Neural cell (in vitro differentiated cells): ENCODE results near the gene SMG9. TPM values are rescaled to one million over a fixed set of nuclear protein-coding genes. Genes with fewer than 3 reads are reported as not detected.

ENCODE experiments used
- H2AFZ ChIP-seq: fragments of 200-600, 300-800 bp; sonication (generic), shearing (Covaris generic); 2 replicates; pipeline ENCODE4 v1.6.0; 2014; ENCODE audit warnings: low read depth, mild to moderate bottlenecking, antibody characterized with exemption, low read length, moderate library complexity
- H3F3A ChIP-seq: fragments of 200-600 bp; shearing (Covaris generic); 2 replicates; pipeline ENCODE4 v1.6.1; 2016; ENCODE audit warnings: mild to moderate bottlenecking, moderate library complexity, mixed read lengths, antibody characterized with exemption, low read length; ENCODE audit not compliant: insufficient read depth, poor library complexity, severe bottlenecking
- H3K27ac ChIP-seq: fragments of 200-600, 300-800 bp; sonication (generic), shearing (Covaris generic); 2 replicates; pipeline ENCODE4 v1.5.1; 2014; ENCODE audit warnings: mild to moderate bottlenecking, low read length, moderate library complexity
- H3K27me3 ChIP-seq: fragments of 300-800, 200-600 bp; sonication (generic), shearing (Covaris generic); 2 replicates; pipeline ENCODE4 v1.6.0; 2014; ENCODE audit warnings: mild to moderate bottlenecking, low read depth, low read length, moderate library complexity; ENCODE audit not compliant: insufficient read depth
- H3K36me3 ChIP-seq: fragments of 300-800, 200-600 bp; sonication (generic), shearing (Covaris generic); 2 replicates; pipeline ENCODE4 v1.5.1; 2014; ENCODE audit warnings: mild to moderate bottlenecking, antibody characterized with exemption, low read length, moderate library complexity; ENCODE audit not compliant: insufficient read depth
- H3K4me2 ChIP-seq: fragments of 300-800, 200-600 bp; sonication (generic), shearing (Covaris generic); 2 replicates; pipeline ENCODE4 v1.6.0; 2014; ENCODE audit warnings: mild to moderate bottlenecking, low read length
- H3K4me3 ChIP-seq: fragments of 300-800, 200-600 bp; sonication (generic), shearing (Covaris generic); 2 replicates; pipeline ENCODE4 v1.5.1; 2014; ENCODE audit warnings: mild to moderate bottlenecking, low read length, moderate library complexity
- H3K79me2 ChIP-seq: fragments of 200-600 bp; shearing (Covaris generic); replicated peaks from 2 replicates; pipeline ENCODE4 v1.6.0; 2014; ENCODE audit warnings: mild to moderate bottlenecking, low read length, moderate library complexity; ENCODE audit not compliant: insufficient read depth
- H3K9ac ChIP-seq: fragments of 300-800, 200-600 bp; sonication (generic), shearing (Covaris generic); 2 replicates; pipeline ENCODE4 v1.6.1; 2016; ENCODE audit warnings: mild to moderate bottlenecking, low read length, mixed read lengths
- H3K9me2 ChIP-seq: fragments of 200-600 bp; shearing (Covaris generic); 2 replicates; pipeline ENCODE4 v1.6.1; 2016; ENCODE audit warnings: mild to moderate bottlenecking, low read length, mixed read lengths; ENCODE audit not compliant: insufficient read depth
- H3K9me3 ChIP-seq: fragments of 200-600, 300-800 bp; sonication (generic), shearing (Covaris generic); 2 replicates; pipeline ENCODE4 v1.6.1; 2016; ENCODE audit warnings: mild to moderate bottlenecking, mixed run types, low read length, moderate library complexity, mixed read lengths
- H4K20me1 ChIP-seq: fragments of 200-600 bp; shearing (Covaris generic); 2 replicates; pipeline ENCODE4 v1.6.1; 2016; ENCODE audit warnings: mild to moderate bottlenecking, mixed run types; ENCODE audit not compliant: insufficient read depth
- EP300 ChIP-seq: fragments of 450-650 bp; conservative IDR thresholded peaks from 2 replicates; pipeline ENCODE4 v1.6.1; 2014; ENCODE audit warnings: antibody characterized with exemption, mild to moderate bottlenecking, moderate library complexity; ENCODE audit not compliant: poor library complexity, severe bottlenecking
- EZH2 ChIP-seq: fragments of 200-600, 300-800 bp; shearing (Covaris generic), sonication (generic); IDR thresholded peaks from 2 replicates; pipeline ENCODE4 v1.6.1; 2014; ENCODE audit warnings: antibody characterized with exemption, low read length, borderline replicate concordance, mild to moderate bottlenecking; ENCODE audit not compliant: insufficient read depth, poor library complexity, severe bottlenecking
- MXI1 ChIP-seq: fragments of 450-650 bp; conservative IDR thresholded peaks from 2 replicates; pipeline ENCODE4 v1.6.1; 2014; ENCODE audit warnings: antibody characterized with exemption, mild to moderate bottlenecking; ENCODE audit not compliant: poor library complexity, severe bottlenecking
- POLR2AphosphoS5 ChIP-seq: IDR thresholded peaks from 2 replicates; pipeline ENCODE4 v1.6.1; 2012
- RAD21 ChIP-seq: fragments of 450-650 bp; conservative IDR thresholded peaks from 2 replicates; pipeline ENCODE4 v1.6.1; 2014; ENCODE audit warnings: antibody characterized with exemption, mild to moderate bottlenecking, moderate library complexity
- SMC3 ChIP-seq: fragments of 450-650 bp; conservative IDR thresholded peaks from 2 replicates; pipeline ENCODE4 v1.6.1; 2014; ENCODE audit warnings: antibody characterized with exemption, mild to moderate bottlenecking, moderate library complexity; ENCODE audit not compliant: poor library complexity
- TAF1 ChIP-seq: IDR thresholded peaks from 2 replicates; pipeline ENCODE4 v1.6.1; 2012; ENCODE audit warnings: low read depth
- polyA plus RNA-seq: library from polyadenylated mRNA; depleted of rRNA; stranded (reverse); fragments of >200 nt; gene quantifications from 2 replicates; pipeline ENCODE4 v1.2.3, GENCODE V29; 2014
- TF ChIP-seq, protein P1 (sequence below): IDR thresholded peaks from 2 replicates; pipeline ENCODE4 v1.6.1; 2012; ENCODE audit warnings: borderline replicate concordance
- TF ChIP-seq, protein P2 (sequence below): fragments of 450-650 bp; IDR thresholded peaks from 2 replicates; pipeline ENCODE4 v1.5.1; 2014; ENCODE audit warnings: antibody characterized with exemption, mild to moderate bottlenecking, moderate library complexity; ENCODE audit not compliant: poor library complexity, severe bottlenecking

SMG9 gene
- polyA plus RNA-seq, 1 donor from 2014 or later = 33.0 TPM

DNA sequence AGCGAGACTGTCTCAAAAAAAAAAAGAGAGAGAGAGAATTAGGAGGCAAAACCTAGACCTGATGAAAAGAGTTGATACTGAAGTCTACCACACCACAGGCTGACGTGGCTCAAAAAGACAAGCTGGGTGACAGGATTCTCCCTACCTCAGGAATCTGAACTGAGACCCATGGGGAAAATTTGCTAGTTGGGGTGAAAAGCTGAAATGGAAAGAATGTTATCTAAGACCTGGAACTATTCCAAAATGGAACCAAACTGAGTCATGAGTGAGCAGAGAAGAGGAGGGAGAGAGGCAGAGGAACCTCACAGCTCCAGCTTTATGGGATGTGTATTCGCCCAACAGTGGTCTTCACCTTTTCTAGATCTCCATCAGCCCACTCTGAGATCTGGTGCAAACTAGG, 11.7 kb downstream of the SMG9 start:
- H3K27ac ChIP-seq = no peak overlapping the region
- H3K27me3 ChIP-seq = no peaks in the 10 kb centered on the region
- no peaks in the 10 kb centered on the region for H3K79me2 ChIP-seq
- H4K20me1 ChIP-seq = no peaks in the 10 kb centered on the region
- no peak overlapping the region for H2AFZ ChIP-seq
- H3K9me2 ChIP-seq = no peaks in the 10 kb centered on the region
- H3K4me2 ChIP-seq = no peak overlapping the region
- H3K9ac ChIP-seq = no peak overlapping the region
- no peak overlapping the region for H3K4me3 ChIP-seq
- TF ChIP-seq EZH2 = no peak
- no peak for TF ChIP-seq TAF1
- TF ChIP-seq, protein P1, sequence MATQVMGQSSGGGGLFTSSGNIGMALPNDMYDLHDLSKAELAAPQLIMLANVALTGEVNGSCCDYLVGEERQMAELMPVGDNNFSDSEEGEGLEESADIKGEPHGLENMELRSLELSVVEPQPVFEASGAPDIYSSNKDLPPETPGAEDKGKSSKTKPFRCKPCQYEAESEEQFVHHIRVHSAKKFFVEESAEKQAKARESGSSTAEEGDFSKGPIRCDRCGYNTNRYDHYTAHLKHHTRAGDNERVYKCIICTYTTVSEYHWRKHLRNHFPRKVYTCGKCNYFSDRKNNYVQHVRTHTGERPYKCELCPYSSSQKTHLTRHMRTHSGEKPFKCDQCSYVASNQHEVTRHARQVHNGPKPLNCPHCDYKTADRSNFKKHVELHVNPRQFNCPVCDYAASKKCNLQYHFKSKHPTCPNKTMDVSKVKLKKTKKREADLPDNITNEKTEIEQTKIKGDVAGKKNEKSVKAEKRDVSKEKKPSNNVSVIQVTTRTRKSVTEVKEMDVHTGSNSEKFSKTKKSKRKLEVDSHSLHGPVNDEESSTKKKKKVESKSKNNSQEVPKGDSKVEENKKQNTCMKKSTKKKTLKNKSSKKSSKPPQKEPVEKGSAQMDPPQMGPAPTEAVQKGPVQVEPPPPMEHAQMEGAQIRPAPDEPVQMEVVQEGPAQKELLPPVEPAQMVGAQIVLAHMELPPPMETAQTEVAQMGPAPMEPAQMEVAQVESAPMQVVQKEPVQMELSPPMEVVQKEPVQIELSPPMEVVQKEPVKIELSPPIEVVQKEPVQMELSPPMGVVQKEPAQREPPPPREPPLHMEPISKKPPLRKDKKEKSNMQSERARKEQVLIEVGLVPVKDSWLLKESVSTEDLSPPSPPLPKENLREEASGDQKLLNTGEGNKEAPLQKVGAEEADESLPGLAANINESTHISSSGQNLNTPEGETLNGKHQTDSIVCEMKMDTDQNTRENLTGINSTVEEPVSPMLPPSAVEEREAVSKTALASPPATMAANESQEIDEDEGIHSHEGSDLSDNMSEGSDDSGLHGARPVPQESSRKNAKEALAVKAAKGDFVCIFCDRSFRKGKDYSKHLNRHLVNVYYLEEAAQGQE = no peak
- TF ChIP-seq MXI1 = no peak
- no peak for TF ChIP-seq POLR2AphosphoS5
- TF ChIP-seq RAD21 = no peak
- TF ChIP-seq SMC3 = no peak
- no peak for TF ChIP-seq EP300
- TF ChIP-seq, protein P2, sequence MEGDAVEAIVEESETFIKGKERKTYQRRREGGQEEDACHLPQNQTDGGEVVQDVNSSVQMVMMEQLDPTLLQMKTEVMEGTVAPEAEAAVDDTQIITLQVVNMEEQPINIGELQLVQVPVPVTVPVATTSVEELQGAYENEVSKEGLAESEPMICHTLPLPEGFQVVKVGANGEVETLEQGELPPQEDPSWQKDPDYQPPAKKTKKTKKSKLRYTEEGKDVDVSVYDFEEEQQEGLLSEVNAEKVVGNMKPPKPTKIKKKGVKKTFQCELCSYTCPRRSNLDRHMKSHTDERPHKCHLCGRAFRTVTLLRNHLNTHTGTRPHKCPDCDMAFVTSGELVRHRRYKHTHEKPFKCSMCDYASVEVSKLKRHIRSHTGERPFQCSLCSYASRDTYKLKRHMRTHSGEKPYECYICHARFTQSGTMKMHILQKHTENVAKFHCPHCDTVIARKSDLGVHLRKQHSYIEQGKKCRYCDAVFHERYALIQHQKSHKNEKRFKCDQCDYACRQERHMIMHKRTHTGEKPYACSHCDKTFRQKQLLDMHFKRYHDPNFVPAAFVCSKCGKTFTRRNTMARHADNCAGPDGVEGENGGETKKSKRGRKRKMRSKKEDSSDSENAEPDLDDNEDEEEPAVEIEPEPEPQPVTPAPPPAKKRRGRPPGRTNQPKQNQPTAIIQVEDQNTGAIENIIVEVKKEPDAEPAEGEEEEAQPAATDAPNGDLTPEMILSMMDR = no peak
- no peaks in the 10 kb centered on the region for H3K9me3 ChIP-seq
- H3F3A ChIP-seq = no peaks in the 10 kb centered on the region
- no peaks in the 10 kb centered on the region for H3K36me3 ChIP-seq

DNA sequence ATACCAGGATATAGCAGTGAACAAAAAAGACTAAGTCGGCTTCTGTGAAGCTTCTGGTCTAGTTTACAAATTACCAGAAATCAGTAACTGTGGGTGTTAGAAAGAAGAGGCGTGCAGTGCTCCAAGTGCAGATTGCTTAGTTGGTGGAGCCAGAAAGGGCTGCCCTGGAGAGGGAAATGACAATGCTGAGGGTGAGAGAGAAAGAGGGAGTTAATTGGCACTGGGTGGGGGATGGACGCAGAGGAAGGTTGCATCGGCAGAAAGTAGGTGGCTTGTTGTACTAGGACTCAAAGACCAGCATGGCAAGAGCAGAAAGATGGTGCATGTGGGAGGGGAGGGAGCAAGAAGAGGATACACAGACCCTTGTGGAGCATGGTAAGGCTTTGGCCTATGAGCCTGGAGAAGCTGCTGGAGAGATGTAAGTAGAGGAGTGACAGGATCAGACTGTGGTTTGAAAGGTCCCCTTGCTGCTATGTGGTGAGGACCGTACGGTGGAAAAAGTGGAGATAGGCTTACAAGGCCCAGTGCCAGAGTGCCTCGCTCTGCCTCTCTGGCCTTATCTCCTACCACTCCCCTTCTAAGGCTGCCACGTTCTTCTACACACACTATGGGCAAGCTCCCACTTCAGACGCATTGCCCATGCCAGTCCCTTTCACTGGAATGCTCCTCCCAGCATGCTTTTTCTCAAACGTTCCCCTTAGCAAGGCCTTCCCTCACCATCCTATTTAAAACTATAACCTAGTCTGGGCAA, 13.5 kb downstream of the SMG9 start:
- Histone ChIP-seq H3K36me3 (peaks cover 4% of the 10 kb centered on the region), H3K9me3 (no peaks in the 10 kb centered on the region), H2AFZ (no peak overlapping the region), H3K79me2 (no peaks in the 10 kb centered on the region), H3K4me2 (no peak overlapping the region), H3K27ac (no peak overlapping the region), H3F3A (no peaks in the 10 kb centered on the region), H3K9ac (no peak overlapping the region), H4K20me1 (no peaks in the 10 kb centered on the region), H3K4me3 (no peak overlapping the region), H3K27me3 (no peaks in the 10 kb centered on the region), H3K9me2 (no peaks in the 10 kb centered on the region)
- TF ChIP-seq RAD21 (no peak), EZH2 (no peak), POLR2AphosphoS5 (no peak), MXI1 (no peak), SMC3 (no peak), TAF1 (no peak), EP300 (no peak)
- TF ChIP-seq, protein P2 = no peak
- TF ChIP-seq, protein P1 = no peak
